DOHH2 (cell line): ENCODE results near the gene GRHL3.

Experiments
- H3F3A ChIP-seq: fragments of 200-600 bp; sonication (generic), shearing (Covaris generic); 2 replicates; pipeline ENCODE4 v1.6.0; 2016; ENCODE audit warnings: antibody characterized with exemption, mild to moderate bottlenecking; ENCODE audit not compliant: control insufficient read depth, insufficient read depth
- H3K27ac ChIP-seq: fragments of 200-600 bp; sonication (generic); 2 replicates; pipeline ENCODE4 v1.5.1; 2014; ENCODE audit warnings: low read depth, mild to moderate bottlenecking, low read length, moderate library complexity
- H3K27me3 ChIP-seq: fragments of 200-600 bp; sonication (generic); 2 replicates; pipeline ENCODE4 v1.6.1; 2014; ENCODE audit warnings: mild to moderate bottlenecking, low read length, mixed read lengths; ENCODE audit not compliant: control insufficient read depth
- H3K36me3 ChIP-seq: fragments of 200-600 bp; sonication (generic); 2 replicates; pipeline ENCODE4 v1.6.1; 2014; ENCODE audit warnings: mild to moderate bottlenecking, low read length, moderate library complexity, mixed read lengths; ENCODE audit not compliant: control insufficient read depth
- H3K4me1 ChIP-seq: fragments of 200-600 bp; sonication (generic); 2 replicates; pipeline ENCODE4 v1.6.1; 2014; ENCODE audit warnings: mild to moderate bottlenecking, low read length, mixed read lengths; ENCODE audit not compliant: control insufficient read depth
- H3K4me2 ChIP-seq: fragments of 200-600 bp; sonication (generic); 2 replicates; pipeline ENCODE4 v1.6.0; 2014; ENCODE audit warnings: mild to moderate bottlenecking, low read length, moderate library complexity
- H3K4me3 ChIP-seq: fragments of 200-600 bp; sonication (generic); 2 replicates; pipeline ENCODE4 v1.5.1; 2014; ENCODE audit warnings: mild to moderate bottlenecking, low read length, mixed read lengths
- H3K79me2 ChIP-seq: fragments of 200-600 bp; sonication (generic); 2 replicates; pipeline ENCODE4 v1.6.1; 2014; ENCODE audit warnings: mild to moderate bottlenecking, low read length, mixed read lengths; ENCODE audit not compliant: control insufficient read depth
- H3K9me2 ChIP-seq: fragments of 200-600 bp; sonication (generic); replicated peaks from 2 replicates; pipeline ENCODE4 v1.6.1; 2014; ENCODE audit warnings: mild to moderate bottlenecking, low read length, mixed read lengths; ENCODE audit not compliant: control insufficient read depth
- H3K9me3 ChIP-seq: fragments of 200-600 bp; sonication (generic); 2 replicates; pipeline ENCODE4 v1.6.1; 2014; ENCODE audit warnings: antibody characterized with exemption, low read length, mixed read lengths; ENCODE audit not compliant: control insufficient read depth, insufficient read depth
- H4K20me1 ChIP-seq: fragments of 200-600 bp; sonication (generic); 2 replicates; pipeline ENCODE4 v1.6.0; 2014; ENCODE audit warnings: low read depth, mild to moderate bottlenecking, antibody characterized with exemption, low read length, moderate library complexity; ENCODE audit not compliant: control insufficient read depth, insufficient read depth
- CTCF ChIP-seq: fragments of 200-600 bp; sonication (generic); IDR thresholded peaks from one replicate; pipeline ENCODE4 v1.5.1; 2014; ENCODE audit warnings: antibody characterized with exemption, mild to moderate bottlenecking, low read depth, low read length; ENCODE audit not compliant: poor library complexity, severe bottlenecking
- EZH2phosphoT487 ChIP-seq: fragments of 200-600 bp; sonication (generic); IDR thresholded peaks from 2 replicates; pipeline ENCODE4 v1.6.1; 2017; ENCODE audit warnings: borderline replicate concordance, mild to moderate bottlenecking, antibody characterized with exemption, low read length, moderate library complexity, mixed read lengths

Gene GRHL3

GRCh38 chr1:24308365-24309015 is 10.7 kb upstream of the GRHL3 start:
- H3K79me2 ChIP-seq = no peaks in the 10 kb centered on the region
- H3K9me2 ChIP-seq = no peaks in the 10 kb centered on the region
- H3K4me3 ChIP-seq = no peak overlapping the region
- no peaks in the 10 kb centered on the region for H4K20me1 ChIP-seq
- TF ChIP-seq EZH2phosphoT487 = no peak
- no peak for TF ChIP-seq CTCF
- H3K4me1 ChIP-seq = no peaks in the 10 kb centered on the region
- no peaks in the 10 kb centered on the region for H3F3A ChIP-seq
- no peaks in the 10 kb centered on the region for H3K9me3 ChIP-seq
- no peaks in the 10 kb centered on the region for H3K36me3 ChIP-seq
- no peak overlapping the region for H3K27ac ChIP-seq
- peaks cover under 1% of the 10 kb centered on the region; the same call in 1 of the 2 replicates for H3K27me3 ChIP-seq
- no peak overlapping the region for H3K4me2 ChIP-seq

GRCh38 chr1:24309762-24310485 is 9.2 kb upstream of the GRHL3 start:
- peaks cover 7% of the 10 kb centered on the region for H3K27me3 ChIP-seq
- H3K9me3 ChIP-seq = no peaks in the 10 kb centered on the region
- H3K9me2 ChIP-seq = no peaks in the 10 kb centered on the region
- no peaks in the 10 kb centered on the region for H3K36me3 ChIP-seq
- H3K79me2 ChIP-seq = no peaks in the 10 kb centered on the region
- H3K4me3 ChIP-seq = no peak overlapping the region
- H3K4me2 ChIP-seq = no peak overlapping the region
- H3F3A ChIP-seq = no peaks in the 10 kb centered on the region
- TF ChIP-seq CTCF (no peak), EZH2phosphoT487 (no peak)
- no peaks in the 10 kb centered on the region for H4K20me1 ChIP-seq
- peaks cover 3% of the 10 kb centered on the region for H3K4me1 ChIP-seq
- no peak overlapping the region for H3K27ac ChIP-seq

- Histone ChIP-seq H4K20me1 (no peaks in the 10 kb centered on the region), H3K79me2 (no peaks in the 10 kb centered on the region), H3K4me1 (peaks cover 9% of the 10 kb centered on the region), H3K9me3 (no peaks in the 10 kb centered on the region), H3F3A (no peaks in the 10 kb centered on the region), H3K4me3 (no peak overlapping the region), H3K4me2 (no peak overlapping the region), H3K27ac (no peak overlapping the region), H3K9me2 (no peaks in the 10 kb centered on the region), H3K27me3 (peaks cover 18% of the 10 kb centered on the region), H3K36me3 (no peaks in the 10 kb centered on the region)
- TF ChIP-seq EZH2phosphoT487 = no peak
- TF ChIP-seq CTCF = no peak
Observed at GRCh38 chr1:24311234-24311633, 7.9 kb upstream of the GRHL3 start.
